NCI-H1694 treated with DMSO at 0.1 percent for 48 hours (cell line): ENCODE measurements around the gene ANKRD55.
"Not testable (repeated sequence)": the region's sequence is repeated elsewhere in the genome, so short reads cannot be mapped to it uniquely, and the experiment has no call there.

ENCODE experiments used
- DNase-seq: peaks from one replicate; lab custom pipeline; 2025; lab: John Stamatoyannopoulos, UW

ANKRD55 gene

DNA sequence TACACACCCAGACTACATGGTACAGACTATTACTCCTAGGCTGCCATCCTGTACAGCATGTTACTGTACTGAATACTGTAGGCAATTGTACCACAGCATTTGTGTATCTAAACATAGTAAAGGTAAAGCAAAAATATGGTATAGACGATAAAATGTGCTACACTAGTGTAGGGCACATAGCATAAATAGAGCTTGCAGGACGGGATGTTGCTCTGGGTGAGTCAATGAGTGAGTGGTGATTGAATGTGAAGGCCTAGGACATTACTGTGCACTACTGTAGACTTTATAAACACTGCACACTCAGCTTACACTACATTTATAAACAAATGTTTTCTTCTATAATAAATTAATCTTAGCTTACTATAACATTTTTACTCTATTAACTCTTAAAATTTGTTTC lies 25.6 kb downstream of the ANKRD55 start:
- DNase-seq, result no peak

DNA sequence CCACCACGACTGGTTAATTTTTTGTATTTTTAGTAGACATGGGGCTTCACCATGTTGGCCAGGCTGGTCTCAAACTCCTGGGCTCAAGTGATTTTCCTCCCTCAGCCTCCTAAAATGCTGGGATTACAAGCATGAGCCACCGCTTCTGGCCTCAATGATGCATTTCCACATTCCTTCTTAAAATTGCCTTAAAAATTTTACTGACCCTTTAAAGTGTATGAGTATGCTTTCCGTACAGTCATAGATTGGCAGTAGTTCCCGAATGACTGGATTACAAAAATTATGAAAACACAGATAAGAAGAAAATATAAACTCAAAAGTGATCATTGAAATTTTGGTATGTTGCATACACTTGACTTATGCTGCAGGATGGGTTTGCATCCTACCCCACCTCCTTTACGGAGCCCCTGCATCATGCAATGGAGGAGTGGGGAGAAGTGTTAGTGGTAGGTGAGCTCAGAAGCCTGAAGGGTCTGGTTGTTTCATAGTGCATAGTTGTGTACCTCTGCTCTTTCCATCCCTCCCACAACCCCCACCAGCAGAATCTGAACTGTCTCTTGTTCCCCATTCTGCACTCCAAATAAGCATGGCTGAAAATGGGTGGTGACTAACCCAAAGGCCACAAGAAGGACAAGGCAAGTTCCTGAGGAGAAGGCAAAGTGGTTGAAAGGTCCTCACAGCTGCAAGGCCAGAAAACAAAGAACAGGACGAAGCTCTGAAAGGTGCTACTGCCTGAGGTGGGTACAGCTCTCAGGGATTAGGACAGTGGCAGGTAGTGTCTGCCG lies 26.8 kb downstream of the ANKRD55 start:
- no peak for DNase-seq

DNA sequence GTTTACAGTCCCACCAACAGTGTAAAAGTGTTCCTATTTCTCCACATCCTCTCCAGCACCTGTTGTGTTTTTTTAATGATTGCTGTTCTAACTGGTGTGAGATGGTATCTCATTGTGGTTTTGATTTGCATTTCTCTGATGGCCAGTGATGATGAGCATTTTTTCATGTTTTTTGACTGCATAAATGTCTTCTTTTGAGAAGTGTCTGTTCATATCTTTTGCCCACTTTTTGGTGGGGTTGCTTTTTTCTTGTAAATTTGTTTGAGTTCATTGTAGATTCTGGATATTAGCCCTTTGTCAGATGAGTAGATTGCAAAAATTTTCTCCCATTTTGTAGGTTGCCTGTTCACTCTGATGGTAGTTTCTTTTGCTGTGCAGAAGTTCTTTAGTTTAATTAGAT lies 29.2 kb downstream of the ANKRD55 start:
- not testable (repeated sequence) for DNase-seq

DNA sequence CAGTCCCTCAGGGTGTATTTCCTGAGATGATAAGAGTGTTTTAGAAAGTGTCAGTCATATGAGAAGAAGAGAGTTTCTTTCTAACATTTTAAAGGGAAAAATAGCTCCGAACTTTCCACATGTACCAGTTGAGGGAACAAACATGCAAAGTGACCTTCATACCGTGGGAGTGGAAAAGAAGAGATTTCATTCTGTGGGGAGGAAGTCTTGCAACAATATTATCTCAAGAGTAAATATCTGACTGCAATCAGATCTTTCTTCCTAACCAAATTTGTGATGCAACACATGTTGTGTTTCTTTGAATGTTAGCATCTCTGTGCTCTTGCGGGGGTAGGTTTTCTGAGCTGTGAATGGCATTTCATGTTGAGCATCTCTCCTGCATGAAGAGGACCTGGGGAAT lies 30.6 kb downstream of the ANKRD55 start:
- DNase-seq, result no peak

DNA sequence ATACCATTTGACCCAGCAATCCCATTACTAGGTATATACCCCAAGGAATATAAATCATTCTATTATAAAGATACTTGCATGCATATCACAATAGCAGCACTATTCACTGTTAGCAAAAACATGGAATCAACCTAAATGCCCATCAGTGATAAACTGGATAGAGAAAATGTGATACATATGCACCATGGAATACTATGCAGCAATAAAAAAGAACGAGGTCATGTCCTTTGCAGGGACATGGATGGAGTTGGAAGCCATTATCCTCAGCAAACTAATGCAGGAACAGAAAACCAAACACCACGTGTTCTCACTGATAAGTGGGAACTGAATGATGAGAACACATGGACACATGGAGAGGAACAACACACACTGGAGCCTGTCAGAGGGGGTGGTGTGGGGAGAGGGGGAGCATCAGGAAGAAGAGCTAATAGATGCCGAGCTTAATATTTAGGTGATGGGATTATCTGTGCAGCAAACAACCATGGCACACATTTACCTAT lies 31.3 kb downstream of the ANKRD55 start:
- DNase-seq, result not testable (repeated sequence)

DNA sequence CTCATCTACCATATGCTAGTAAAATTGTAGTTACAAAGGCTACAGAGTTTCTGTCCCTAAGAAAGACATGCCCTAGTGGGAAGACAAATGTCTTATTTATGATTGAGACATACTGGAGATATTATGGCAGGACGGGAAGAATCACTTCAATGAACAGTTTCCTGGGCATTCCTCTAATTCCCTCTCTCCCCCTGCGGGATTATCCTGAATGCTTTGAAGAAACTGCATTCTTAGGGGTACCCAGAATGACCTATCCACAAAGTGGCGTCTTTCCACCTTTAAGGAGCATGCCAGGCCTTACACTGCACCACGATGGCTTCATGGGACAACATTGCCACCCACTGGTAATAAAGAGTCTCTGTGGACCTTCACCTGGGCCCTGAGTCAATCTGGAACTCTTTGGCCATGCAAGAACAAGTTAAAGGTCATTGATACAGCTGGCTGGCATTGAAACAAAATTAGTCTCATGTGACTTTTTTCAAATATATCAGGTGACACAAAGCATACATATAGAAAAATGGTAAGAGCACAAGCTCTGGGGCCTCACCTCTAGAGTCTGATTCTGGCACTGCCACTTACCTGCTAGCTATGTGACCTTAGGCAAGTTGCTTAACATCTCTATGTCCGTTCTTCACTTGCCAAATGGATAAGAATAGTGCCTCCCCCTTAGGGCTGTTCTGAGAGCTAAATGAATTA lies 32.0 kb downstream of the ANKRD55 start:
- peak; percentile 1 for DNase-seq

DNA sequence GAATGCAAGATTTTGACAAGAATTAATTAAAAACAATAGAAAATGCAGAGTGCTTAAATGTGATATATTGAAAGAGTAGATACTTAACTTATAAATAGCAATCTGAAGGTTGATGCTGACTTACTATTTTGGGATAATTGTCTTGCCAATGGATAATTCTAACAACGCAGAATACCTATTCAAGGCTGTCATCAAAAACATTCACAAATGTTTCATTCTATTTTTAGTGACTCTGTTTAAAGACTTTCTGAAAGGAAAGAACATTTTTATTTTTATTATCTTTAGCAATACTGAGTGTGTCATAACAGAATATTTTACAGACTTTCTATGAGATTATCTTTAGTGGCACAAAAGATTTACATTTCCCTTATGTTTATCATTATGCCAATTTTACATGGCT lies 38.1 kb downstream of the ANKRD55 start:
- no peak for DNase-seq

DNA sequence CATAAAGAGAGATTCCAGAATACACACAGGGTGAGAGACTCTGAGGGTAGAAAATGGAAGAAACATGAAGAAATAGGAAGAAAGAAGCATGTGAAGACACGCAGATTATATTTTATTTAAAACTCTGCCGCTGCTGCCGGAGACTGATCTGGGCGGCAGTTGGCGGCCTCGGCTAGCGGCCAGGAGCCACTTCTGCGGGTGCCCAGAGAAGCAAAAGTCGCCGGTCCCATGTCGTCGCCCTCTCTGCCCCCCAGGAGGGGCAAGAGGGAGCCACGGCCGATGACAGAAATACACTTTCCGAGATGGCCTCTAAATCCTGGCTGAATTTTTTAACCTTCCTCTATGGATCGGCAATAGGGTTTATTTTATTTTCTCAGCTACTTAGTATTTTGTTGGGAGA lies 40.9 kb downstream of the ANKRD55 start:
- DNase-seq, result no peak

DNA sequence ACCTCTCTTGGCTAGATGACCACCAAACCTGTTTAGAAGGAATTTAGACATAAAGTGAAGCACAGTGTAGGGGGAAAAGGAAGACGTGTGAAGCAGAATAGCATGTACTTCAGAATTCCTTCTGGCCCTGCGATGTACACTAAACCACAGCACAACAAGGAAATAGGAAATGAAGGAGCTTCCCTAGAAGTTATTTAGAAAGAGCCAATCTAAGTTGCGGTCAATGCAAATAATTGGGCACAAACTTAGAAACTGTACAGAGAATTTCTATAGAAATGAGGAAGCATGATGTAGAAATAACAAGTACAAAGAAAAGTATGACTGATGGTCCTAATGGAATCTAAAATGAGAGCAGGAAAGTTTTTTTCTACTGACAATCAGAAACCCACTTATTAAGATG lies 41.5 kb downstream of the ANKRD55 start:
- no peak for DNase-seq

DNA sequence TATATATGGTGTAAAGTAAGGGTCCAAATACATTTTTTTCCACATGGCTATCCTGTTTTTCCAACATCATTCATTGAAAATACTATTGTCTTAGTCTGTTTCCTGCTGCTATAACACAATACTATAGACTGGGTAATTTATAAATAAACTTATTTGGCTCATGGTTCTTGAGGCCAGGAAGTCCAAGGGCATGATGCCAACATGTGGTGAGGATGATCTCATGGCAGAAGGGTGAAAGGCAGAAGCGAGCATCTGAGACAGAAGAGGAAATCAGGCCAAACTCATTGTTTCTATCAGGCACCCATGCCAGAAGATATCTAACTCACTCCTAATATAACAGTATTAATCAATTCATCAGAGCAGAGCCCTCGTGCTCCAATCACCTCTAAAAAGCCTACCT lies 42.6 kb downstream of the ANKRD55 start:
- no peak for DNase-seq

DNA sequence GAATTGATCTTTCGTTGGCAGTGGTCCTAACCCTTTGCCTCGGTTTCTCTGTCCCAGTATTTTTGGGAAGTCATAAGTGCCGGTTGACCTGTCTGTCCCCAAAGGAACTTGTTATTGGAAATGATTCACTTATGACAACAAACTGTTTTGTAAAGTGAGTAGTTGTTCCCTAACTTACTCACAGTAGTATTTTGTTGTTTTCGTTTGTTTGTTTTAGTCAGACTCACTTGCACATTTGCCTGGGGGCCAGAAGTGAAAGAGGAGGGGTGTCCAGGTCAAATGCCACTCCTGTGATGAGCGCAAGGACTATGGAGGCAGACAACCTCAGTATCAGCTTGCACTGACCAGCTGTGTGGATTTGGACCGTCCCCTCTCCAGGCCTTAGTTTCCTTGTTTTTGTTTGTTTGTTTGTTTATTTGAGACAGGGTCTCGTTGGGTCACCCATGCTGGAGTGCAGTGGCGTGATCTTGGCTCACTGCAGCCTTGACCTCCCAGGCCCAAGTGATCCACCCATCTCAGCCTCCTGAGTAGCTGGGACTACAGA lies 47.3 kb downstream of the ANKRD55 start:
- DNase-seq, result no peak

DNA sequence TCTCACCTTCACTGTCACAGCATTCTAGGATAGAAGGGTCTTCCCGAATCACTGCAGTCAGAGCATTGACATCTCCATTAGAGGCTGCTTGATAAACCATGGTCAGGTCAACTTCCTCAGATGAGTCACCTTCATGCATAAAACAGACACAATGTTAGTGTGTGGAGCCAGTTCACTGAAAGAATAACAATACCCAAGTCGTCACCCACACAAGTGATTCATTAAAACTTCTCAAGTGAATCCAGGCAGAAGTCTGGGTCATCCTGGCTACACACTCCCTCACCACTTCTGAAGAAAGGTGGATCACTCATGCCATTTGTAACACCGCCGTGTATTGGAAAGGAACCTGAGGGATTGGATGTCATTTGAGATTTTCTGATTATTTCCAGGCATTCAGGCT lies 49.6 kb downstream of the ANKRD55 start:
- DNase-seq, result no peak

DNA sequence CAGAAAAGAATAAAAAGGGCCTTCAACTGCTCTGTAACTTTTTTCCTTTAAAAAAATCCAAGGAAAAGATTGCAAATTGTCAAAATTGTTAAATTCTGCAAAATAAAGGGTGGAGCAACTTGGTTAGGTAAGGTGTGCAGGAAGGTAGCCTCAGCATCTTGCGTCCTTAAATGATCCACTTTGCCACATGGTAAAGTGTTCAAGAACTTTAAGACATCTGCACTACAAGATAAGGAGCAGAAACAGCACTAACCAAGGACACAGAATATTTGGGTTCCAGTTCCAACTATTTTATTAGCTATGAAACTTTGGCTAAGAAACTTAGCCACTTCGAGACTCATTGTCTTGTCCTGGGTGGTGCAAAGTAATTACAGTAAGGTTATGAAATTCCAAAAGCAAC lies 53.7 kb downstream of the ANKRD55 start:
- DNase-seq, result no peak

DNA sequence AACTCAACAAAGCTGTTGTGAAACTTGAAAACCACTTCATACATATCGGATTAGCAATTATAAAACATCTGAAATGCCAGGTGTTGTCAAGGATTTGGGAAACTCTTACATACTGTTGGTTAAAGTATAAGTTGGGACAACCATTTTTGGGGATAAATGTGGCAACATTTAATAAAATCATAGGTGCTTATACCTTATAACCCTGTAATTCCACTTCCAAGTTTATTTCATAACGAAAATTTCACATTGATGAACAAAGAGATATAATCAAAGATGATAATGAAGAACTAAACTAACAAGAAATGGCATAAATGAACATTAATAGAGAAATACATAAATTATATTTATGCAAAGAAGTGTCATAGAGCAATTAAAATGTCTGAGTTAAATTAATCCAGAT lies 54.3 kb downstream of the ANKRD55 start:
- DNase-seq, result no peak

DNA sequence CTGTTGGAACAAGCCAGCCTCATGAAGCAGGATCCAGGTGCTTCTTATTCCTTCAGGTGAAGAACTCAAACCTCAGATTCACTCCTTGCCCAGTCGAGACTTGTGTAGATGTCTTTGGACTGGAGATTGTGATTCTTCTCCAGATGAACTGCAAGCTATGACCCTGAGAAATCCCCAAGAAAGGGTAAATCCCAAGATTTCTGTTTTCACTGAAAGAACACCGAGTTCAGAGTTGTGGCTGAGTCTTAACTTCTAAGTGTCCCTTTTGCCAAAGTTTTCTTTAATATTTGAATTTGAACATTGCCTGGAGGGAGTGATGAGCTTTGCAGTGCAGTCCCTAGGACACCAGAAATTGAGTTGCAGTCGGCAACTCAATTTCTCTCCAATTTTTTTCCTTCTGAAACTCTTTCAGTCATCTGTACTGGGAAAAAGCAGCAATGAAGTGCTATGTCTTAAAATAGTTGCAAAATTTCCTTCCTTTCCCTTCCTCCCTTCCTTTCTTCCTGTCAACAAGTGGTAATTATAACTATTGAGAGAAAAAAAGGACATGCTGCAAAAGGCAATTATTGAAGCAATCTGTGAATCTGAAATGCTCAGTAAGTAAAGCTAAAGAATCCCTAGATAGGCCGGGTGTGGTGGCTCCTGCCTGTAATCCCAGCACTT lies 56.1 kb downstream of the ANKRD55 start:
- no peak for DNase-seq

DNA sequence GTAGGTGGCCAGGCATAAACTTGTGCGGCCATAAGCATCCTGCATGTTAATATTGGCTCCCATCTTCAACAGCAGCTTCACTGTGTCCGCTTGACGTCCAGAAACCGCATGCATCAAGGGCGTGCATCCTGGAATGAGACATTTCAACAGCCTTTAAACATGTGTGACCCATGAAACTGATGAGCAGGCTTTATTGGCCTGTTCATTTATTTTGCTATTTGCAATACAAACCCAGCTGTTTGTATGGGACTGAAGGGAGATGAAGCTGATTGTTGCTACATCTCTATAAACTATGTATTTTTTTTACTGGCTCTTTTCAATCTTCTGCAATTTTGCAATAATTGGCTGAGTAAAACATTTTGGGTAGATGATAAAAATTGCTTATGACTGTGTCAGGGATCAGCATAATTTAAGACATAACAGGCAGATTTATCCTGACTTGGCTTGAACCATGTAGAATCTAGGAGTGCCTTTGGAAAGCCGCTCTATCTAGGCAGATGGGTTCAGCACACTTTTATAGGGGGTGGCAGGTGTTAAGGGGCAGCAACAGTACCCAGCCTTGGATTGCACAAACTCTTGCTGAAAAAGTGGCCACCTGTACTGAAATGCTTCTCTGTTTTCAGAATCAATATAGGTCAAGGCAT lies 56.9 kb downstream of the ANKRD55 start:
- no peak for DNase-seq

DNA sequence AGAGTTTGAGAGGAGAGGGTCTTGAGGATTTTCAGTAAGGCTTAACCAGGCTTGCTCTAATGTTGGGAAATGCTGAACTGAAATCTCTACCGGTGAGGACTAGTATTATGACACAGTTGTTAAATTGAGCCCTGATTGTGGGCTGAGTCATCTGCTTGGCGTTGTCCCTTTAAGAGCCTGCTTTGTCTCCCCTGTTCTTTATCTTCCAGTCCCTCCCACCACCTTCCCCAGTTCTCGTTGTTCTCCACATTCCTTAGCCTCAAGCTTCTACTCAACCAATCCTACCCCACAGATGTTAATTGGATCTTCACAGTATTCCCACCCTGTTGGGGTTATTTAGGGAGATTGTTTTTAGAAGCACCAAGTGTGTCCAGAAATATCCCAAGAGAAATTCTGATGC lies 57.6 kb downstream of the ANKRD55 start:
- no peak for DNase-seq

DNA sequence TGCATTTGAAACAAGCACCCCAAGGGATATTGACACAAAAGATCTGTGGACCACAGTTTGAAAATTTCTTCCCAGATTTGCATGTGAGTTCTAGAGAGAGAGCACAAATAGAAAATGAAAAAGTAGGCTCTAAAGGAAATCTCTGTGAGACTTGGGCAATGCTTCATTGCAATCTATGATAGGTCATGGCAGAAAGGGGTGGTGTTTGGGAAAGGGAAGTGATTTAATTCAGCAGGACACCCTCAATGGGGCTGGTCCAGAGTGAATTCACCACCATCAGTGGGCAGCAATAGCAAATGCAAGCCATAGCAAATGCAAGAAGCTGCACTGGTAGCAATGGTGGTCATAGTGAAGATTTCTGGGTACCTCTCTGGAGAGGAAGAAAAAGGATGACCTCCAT lies 58.1 kb downstream of the ANKRD55 start:
- no peak for DNase-seq

DNA sequence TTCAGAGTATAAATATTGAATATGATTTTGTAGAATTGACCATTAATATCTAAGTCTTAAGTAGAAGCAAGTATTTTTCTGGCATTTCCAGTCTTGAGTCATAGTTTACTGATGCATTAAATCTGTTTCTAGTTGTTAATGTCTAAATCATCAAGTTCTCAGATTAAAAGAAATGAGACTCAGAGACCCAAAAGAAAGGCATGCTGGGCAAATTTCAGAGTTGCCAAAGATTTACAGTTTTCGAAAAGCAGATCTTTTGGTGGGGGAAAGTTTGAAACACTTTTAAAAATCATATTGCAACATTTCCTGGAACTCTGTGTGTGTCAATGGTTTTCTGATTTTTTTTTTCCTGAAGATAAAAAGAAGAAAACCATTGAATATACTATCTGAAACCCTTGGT lies 60.9 kb downstream of the ANKRD55 start:
- DNase-seq, result no peak

DNA sequence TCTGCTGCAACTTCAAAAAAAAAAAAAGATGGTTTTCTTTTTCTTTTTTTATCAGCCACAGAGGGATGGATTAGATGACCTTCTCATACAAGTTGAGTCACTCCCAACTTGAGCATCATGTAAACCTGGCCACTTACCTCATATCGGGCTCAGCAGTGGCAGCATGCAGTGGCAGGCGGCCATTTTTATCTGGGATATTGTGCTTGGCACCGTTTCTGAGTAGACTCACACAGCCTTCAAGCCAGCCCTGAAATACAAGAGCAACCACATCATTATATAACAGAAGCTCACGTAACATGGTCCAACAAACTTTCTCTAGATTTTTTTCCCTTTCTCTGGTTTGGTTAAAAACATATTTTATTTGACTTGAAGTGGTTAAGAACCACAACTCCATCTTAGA lies 62.6 kb downstream of the ANKRD55 start:
- DNase-seq, result no peak

DNA sequence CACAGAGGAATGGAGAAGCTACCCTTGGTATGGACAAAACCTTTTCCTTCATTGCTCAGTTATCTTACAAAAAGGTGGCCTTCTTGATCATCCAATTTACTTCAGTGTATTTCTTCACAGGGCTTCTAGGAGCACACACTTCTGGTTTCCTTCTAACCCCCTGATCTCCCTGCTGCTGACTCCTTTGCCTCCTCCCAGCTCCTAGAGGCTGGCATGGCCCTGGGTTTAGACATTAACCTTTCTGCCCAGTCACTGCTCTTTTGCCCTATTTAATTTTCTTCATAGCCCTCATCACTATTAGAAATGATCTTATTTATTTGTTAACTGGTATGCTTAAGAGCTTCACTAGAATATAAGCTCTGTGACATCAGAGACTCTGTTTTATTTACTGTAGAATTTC lies 63.2 kb downstream of the ANKRD55 start:
- DNase-seq, result no peak

DNA sequence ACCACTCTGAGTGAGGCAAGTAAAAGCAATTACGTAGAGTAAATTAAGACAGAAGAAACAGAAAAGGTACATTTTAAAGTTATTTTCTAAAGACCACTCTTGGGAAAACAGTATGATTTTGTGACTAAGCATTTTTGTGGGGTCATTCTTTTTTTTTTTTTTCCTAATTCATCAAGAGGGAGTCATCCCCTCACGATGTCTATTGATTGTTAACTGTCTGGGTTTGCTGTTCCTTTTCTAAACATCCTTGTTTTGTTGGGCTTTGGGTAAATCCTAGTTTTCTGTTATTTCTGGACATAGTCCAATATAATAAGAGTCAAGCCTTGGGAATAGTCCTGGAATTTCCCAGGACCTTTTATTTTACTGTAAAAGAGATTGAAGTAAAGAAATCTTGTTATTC lies 63.8 kb downstream of the ANKRD55 start:
- no peak for DNase-seq
